Kidney (tissue), 14 donors: Measurements from ENCODE around the gene BRCA1. TPM values are rescaled to one million over a fixed set of nuclear protein-coding genes. Genes with fewer than 3 reads are reported as not detected.
A peak's percentile ranks its signal among the peaks of the same experiment; 100 is the strongest.
"Not testable (repeated sequence)": the region's sequence is repeated elsewhere in the genome, so short reads cannot be mapped to it uniquely, and the experiment has no call there.

Source experiments
- DNase-seq, 5 donors: peaks; one replicate each; pipeline ENCODE4 v3.0.0-alpha.2; 2013 to 2020
- FAIRE-seq: peaks from 2 replicates; lab custom pipeline; 2012; peaks lifted over from hg19 to GRCh38; lab: Jason Lieb, UNC
- H3K27ac ChIP-seq, 2 donors: one replicate each; pipeline ENCODE4 v1.7.0; 2013; ENCODE audit warnings: low read depth in 2 of 2, low read length in 2 of 2, inconsistent platforms in 1 of 2
- H3K27me3 ChIP-seq: one replicate; pipeline ENCODE4 v1.7.1; 2013; ENCODE audit warnings: low read length, inconsistent platforms; ENCODE audit not compliant: control insufficient read depth, insufficient read depth
- H3K36me3 ChIP-seq, 3 donors: one replicate each; pipeline versions ENCODE4 v1.7.0 to v1.7.1; 2013; ENCODE audit warnings: low read length in 3 of 3, control low read depth in 1 of 3, inconsistent platforms in 1 of 3; ENCODE audit not compliant: insufficient read depth in 3 of 3, control insufficient read depth in 2 of 3
- H3K4me1 ChIP-seq, 3 donors: one replicate each; pipeline versions ENCODE4 v1.7.0 to v1.7.1; 2013; ENCODE audit warnings: low read length in 3 of 3, inconsistent platforms in 1 of 3, low read depth in 1 of 3; ENCODE audit not compliant: control insufficient read depth in 2 of 3, insufficient read depth in 2 of 3
- H3K4me3 ChIP-seq, 3 donors: one replicate each; pipeline versions ENCODE4 v1.7.0 to v1.8.1; 2013; ENCODE audit warnings: low read length in 3 of 3, control low read depth in 1 of 3, inconsistent platforms in 1 of 3
- H3K9ac ChIP-seq, 3 donors: one replicate each; pipeline versions ENCODE4 v1.7.0 to v1.7.1; 2013; ENCODE audit warnings: low read length in 3 of 3, control low read depth in 1 of 3, inconsistent platforms in 1 of 3
- H3K9me3 ChIP-seq, 3 donors: one replicate each; pipeline versions ENCODE4 v1.7.0 to v1.7.1; 2013; ENCODE audit warnings: low read length in 3 of 3, control low read depth in 1 of 3, inconsistent platforms in 1 of 3; ENCODE audit not compliant: control insufficient read depth in 2 of 3, insufficient read depth in 1 of 3
- intact Hi-C: fragments of 100-400 bp; cut with DNase I; formaldehyde crosslinking; loops from one replicate; pipeline ENCODE4 v1.11.1; 2022
- polyA plus RNA-seq: library from polyadenylated mRNA; stranded (reverse); fragments of 350-450 nt; fragmentation: Illumina TruSeq; extraction: RNeasy Lipid Tissue Mini Kit (QIAGEN cat#74804); gene quantifications from one replicate; pipeline ENCODE4 v1.2.3, GENCODE V29; 2014; ENCODE audit warnings: low read depth, low replicate concordance; ENCODE audit not compliant: insufficient read depth
- total RNA-seq: library from RNA; stranded (reverse); fragmentation: NEBNext Ultra II Directional; extraction: Animal tissue kit (Norgen Biotek cat#: 25700); gene quantifications from one replicate; pipeline ENCODE4 v1.2.1, GENCODE V29; 2021
- TF ChIP-seq, protein P1 (sequence below): IDR thresholded peaks from 3 replicates; pipeline ENCODE4 v1.5.1; 2012; ENCODE audit warnings: mild to moderate bottlenecking, moderate library complexity, borderline replicate concordance; ENCODE audit not compliant: insufficient read depth; ENCODE audit errors: extremely low read depth
- donor health status: control.
- donor health status: control.
- donor health status: control.
- donor health status: control.
- donor health status: control.
- donor health status: DM: yes; HTN: yes; CAD: no.
- donor health status: Normal renal cell carcinoma (clear cell type).

Gene BRCA1
- total and polyA plus RNA-seq, 2 donors from 2014 or later, result 1.4 to 5.1 TPM

DNA sequence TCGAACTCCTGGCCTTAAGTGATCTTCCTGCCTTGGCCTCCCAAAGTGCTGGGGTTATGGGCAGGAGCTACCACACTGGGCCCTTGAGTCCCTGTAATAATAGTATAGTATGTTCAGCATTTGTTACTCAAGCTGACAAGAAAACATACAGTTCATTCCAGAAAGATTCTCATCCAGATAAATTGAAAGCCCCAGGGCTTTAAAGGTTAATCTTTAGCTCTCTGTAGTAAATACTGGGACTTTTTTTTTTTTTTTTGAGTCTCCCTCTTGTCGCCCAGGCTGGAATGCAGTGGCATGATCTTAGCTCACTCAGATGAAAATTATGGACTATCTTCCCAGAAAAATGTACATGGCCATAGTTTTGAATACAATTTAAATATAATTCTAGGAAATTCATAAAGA lies 11.0 kb downstream of the BRCA1 start:
- FAIRE-seq (no peak), DNase-seq (peak in 2 of 5 donors; percentile 68 to 76)
- H3K36me3 ChIP-seq, result no peaks in the 10 kb centered on the region
- H3K9ac ChIP-seq, result no peak overlapping the region
- H3K27ac ChIP-seq, result no peak overlapping the region
- H3K4me3 ChIP-seq, result no peak overlapping the region
- no peaks in the 10 kb centered on the region for H3K4me1 ChIP-seq
- intact Hi-C loops, result no loop called here
- H3K9me3 ChIP-seq, result no peaks in the 10 kb centered on the region
- TF ChIP-seq, protein P1, sequence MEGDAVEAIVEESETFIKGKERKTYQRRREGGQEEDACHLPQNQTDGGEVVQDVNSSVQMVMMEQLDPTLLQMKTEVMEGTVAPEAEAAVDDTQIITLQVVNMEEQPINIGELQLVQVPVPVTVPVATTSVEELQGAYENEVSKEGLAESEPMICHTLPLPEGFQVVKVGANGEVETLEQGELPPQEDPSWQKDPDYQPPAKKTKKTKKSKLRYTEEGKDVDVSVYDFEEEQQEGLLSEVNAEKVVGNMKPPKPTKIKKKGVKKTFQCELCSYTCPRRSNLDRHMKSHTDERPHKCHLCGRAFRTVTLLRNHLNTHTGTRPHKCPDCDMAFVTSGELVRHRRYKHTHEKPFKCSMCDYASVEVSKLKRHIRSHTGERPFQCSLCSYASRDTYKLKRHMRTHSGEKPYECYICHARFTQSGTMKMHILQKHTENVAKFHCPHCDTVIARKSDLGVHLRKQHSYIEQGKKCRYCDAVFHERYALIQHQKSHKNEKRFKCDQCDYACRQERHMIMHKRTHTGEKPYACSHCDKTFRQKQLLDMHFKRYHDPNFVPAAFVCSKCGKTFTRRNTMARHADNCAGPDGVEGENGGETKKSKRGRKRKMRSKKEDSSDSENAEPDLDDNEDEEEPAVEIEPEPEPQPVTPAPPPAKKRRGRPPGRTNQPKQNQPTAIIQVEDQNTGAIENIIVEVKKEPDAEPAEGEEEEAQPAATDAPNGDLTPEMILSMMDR, result no peak
- no peaks in the 10 kb centered on the region for H3K27me3 ChIP-seq

DNA sequence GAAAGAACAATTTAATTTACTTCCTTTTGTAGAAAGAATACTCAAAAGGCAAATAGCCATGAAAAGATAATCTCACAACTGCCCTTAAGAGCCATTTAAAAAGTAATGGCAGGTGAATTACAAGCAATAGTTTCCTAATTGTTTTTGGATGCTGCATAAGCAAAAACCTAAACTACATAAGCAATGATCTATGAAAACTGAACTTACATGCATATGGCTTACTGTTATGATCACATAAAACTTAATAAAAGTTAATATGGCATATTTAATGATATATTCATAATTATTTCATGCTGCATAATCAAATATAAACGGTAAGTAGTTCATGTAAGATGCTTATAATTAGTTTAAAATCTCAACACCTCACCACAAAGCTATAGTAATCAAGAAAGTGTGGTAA lies 18.6 kb downstream of the BRCA1 start:
- DNase-seq, result no peak
- H3K4me1 ChIP-seq, result no peaks in the 10 kb centered on the region
- H3K4me3 ChIP-seq, result no peak overlapping the region
- intact Hi-C loops, result no loop called here
- H3K27me3 ChIP-seq, result no peaks in the 10 kb centered on the region
- H3K36me3 ChIP-seq, result no peaks in the 10 kb centered on the region
- TF ChIP-seq, protein P1, result no peak
- no peaks in the 10 kb centered on the region for H3K9me3 ChIP-seq
- H3K27ac ChIP-seq, result no peak overlapping the region
- no peak for FAIRE-seq
- no peak overlapping the region for H3K9ac ChIP-seq

DNA sequence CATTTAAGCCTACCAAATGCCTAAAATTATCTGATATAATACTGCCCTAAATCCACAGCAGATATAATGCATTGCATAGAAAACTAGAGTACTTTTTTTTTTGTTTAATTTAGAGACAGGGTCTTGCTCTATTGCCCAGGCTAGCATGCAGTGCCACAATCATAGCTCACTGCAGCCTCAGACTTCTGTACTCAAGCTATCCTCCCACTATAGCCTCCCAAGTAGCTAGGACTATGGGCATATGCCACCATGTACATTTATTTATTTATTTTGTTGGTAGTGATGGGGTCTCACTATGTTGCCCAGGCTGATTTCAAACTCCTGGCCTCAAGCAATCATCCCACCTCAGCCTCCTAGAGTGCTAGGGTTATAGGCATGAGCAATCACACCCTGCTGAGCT lies 20.0 kb downstream of the BRCA1 start:
- Histone ChIP-seq H3K9me3 (no peaks in the 10 kb centered on the region), H3K27me3 (no peaks in the 10 kb centered on the region), H3K9ac (no peak overlapping the region), H3K27ac (no peak overlapping the region), H3K4me3 (no peak overlapping the region), H3K36me3 (no peaks in the 10 kb centered on the region), H3K4me1 (no peaks in the 10 kb centered on the region)
- TF ChIP-seq, protein P1, result no peak
- intact Hi-C loops, result no loop called here
- FAIRE-seq (no peak), DNase-seq (no peak)

DNA sequence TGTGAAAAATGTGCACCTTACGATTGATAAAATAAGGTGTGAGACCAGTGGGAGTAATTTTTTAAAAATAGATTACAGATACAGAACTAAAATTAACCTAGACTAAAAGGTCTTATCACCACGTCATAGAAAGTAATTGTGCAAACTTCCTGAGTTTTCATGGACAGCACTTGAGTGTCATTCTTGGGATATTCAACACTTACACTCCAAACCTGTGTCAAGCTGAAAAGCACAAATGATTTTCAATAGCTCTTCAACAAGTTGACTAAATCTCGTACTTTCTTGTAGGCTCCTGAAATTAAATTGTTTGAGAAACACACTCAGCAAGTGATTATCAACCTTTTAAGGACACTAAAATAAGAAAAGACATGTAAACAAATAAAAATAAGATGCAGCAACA lies 20.5 kb downstream of the BRCA1 start:
- Histone ChIP-seq H3K9me3 (no peaks in the 10 kb centered on the region), H3K4me3 (no peak overlapping the region), H3K36me3 (no peaks in the 10 kb centered on the region), H3K27me3 (no peaks in the 10 kb centered on the region), H3K27ac (no peak overlapping the region), H3K9ac (no peak overlapping the region), H3K4me1 (no peaks in the 10 kb centered on the region)
- TF ChIP-seq, protein P1, result no peak
- DNase-seq, result no peak
- intact Hi-C loops, result no loop called here
- FAIRE-seq, result no peak

DNA sequence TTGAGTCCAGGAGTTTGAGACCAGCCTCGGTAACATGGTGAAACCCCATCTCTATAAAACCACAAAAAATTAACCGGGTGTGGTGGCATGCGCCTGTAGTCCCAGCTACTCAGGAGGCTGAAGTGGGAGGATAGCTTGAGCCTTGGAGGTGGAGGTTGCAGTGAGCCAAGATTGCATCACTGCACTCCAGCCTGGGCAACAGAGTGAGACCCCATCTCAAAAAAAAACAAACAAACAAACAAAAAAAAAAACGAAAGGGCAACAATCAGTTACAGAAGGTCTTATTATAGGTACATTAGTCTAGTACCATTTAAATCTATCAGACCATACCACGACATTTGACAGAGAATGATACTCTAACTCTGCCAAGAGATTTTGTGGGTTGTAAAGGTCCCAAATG lies 29.8 kb downstream of the BRCA1 start:
- FAIRE-seq, DNase-seq, H3K36me3 ChIP-seq, H3K27ac ChIP-seq, H3K9ac ChIP-seq, H3K9me3 ChIP-seq, intact Hi-C loops, H3K4me3 ChIP-seq, H3K4me1 ChIP-seq, H3K27me3 ChIP-seq: not testable (repeated sequence)
